ENCODE results near the gene EME1.
A peak's percentile ranks its signal among the peaks of the same experiment; 100 is the strongest.
"Not testable (repeated sequence)": the region's sequence is repeated elsewhere in the genome, so short reads cannot be mapped to it uniquely, and the experiment has no call there.

The EME1 gene

DNA sequence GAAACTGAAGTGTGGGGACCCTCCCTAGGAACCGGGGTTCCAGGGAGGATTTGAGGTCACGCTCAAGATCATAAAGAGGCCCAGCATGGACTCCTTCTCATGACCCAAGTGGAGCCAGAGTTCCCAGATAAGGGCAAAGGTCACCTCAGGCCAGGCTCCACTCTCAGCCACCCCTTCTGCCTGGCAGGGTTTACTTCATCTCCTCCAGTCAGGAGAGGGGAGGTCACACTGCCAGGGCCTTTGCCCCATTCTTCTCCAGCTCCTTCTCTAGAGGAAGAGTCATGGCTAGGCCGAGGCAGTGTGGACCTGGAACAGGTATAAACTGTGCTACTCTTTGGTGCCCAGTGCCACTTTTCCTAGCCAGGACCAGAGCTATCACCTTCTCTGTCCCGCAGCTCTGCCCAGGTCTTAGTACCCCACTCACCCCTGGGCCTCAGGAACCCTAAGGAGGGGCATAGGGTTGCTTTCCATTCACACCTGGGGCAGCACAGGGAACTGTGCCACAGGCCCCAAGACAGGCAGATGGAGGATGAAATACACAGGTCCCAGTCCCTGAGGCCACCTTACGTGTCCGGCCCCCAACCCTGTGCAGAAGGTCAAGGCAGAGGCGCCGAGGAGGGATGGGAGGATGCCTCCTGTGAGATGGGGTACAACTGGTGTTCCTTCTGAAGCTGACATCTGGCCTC, 52.1 kb downstream of the EME1 start:
- peak overlapping the region; percentile 62 for H3K4me3 ChIP-seq (ENCODE audit: low read depth, low read length)
- H3K36me3 ChIP-seq: no peaks in the 10 kb centered on the region
- DNase-seq: no peak
- H3K27me3 ChIP-seq: no peaks in the 10 kb centered on the region
- H3K9me3 ChIP-seq: no peaks in the 10 kb centered on the region
- peaks cover 5% of the 10 kb centered on the region; the same call in 1 of the 2 replicates for H3K4me1 ChIP-seq
- TF ChIP-seq, protein P1, sequence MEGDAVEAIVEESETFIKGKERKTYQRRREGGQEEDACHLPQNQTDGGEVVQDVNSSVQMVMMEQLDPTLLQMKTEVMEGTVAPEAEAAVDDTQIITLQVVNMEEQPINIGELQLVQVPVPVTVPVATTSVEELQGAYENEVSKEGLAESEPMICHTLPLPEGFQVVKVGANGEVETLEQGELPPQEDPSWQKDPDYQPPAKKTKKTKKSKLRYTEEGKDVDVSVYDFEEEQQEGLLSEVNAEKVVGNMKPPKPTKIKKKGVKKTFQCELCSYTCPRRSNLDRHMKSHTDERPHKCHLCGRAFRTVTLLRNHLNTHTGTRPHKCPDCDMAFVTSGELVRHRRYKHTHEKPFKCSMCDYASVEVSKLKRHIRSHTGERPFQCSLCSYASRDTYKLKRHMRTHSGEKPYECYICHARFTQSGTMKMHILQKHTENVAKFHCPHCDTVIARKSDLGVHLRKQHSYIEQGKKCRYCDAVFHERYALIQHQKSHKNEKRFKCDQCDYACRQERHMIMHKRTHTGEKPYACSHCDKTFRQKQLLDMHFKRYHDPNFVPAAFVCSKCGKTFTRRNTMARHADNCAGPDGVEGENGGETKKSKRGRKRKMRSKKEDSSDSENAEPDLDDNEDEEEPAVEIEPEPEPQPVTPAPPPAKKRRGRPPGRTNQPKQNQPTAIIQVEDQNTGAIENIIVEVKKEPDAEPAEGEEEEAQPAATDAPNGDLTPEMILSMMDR (IDR thresholded peaks at IDR 0.05; ENCODE audit: low read depth, low read length): no peak

DNA sequence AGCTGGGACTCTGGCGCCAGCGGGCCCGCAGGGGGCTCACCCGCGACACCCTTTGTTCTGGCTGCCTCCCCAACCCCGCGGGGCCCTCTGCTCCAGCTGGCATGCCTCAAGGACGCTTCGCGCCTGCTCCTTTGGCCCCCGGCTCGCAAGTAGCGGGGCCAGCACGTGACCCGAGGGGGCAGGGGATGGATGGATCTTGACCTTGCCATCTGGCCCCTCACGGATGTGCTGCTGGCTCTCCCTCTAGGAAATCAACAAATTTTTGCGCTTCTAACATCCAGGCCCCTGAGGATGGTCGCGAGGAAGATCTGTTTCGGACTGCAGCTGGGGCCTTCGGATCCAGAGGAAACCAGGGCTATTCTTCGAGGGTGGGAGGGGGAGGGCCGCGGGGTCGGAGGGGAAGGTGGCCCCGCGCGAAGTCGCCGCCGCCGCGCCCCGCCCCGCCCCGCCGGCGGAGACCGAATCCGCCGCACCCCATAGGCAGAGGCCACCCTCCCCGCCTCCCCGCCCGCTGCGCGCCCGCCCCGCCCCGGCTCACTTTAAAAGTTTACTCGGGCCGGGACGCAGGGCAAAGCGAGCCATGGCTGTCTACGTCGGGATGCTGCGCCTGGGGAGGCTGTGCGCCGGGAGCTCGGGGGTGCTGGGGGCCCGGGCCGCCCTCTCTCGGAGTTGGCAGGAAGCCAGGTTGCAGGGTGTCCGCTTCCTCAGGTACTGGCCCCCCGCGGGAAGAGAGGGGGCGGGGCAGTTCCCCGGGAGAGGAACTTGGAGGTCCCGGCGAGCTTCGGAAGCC, 52.8 kb downstream of the EME1 start, which contains the start of gene ACSF2:
ACSF2 (plus strand) TSS at position 537 of the 790 bp plus-strand sequence; CDS start at position 581, 44 bp downstream.
- H3K4me1 ChIP-seq: peaks cover 5% of the 10 kb centered on the region; the same call in 1 of the 2 replicates
- H3K9me3 ChIP-seq: no peaks in the 10 kb centered on the region
- TF ChIP-seq, protein P1 (IDR thresholded peaks at IDR 0.05; ENCODE audit: low read depth, low read length): no peak
- H3K4me3 ChIP-seq (ENCODE audit: low read depth, low read length): peak within 1 kb of the TSS; percentile 62
- H3K27me3 ChIP-seq: no peaks in the 10 kb centered on the region
- H3K36me3 ChIP-seq: no peaks in the 10 kb centered on the region
- DNase-seq: peak; percentile 59

DNA sequence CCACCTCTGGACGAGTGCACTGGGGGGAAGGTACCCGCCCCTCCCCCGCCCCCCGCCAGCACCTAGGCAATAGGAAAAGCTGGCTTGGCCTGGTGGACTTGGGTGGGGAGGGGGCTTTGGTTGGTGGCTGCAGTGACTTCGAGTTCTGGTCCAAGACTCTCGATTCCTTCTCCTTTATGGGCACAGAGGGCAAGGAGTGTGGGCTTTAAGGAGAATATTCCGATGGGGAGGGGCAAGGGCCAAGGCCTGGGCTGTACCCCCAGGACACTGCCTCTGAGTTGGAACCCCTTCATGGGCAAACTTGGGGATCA, 53.4 kb downstream of the EME1 start:
- Histone ChIP-seq H3K4me3 (ENCODE audit: low read depth, low read length) (peak overlapping the region; percentile 62), H3K9me3 (no peaks in the 10 kb centered on the region), H3K36me3 (no peaks in the 10 kb centered on the region), H3K27me3 (no peaks in the 10 kb centered on the region), H3K4me1 (peaks cover 5% of the 10 kb centered on the region; the same call in 1 of the 2 replicates)
- TF ChIP-seq, protein P1 (IDR thresholded peaks at IDR 0.05; ENCODE audit: low read depth, low read length): no peak
- DNase-seq: no peak

DNA sequence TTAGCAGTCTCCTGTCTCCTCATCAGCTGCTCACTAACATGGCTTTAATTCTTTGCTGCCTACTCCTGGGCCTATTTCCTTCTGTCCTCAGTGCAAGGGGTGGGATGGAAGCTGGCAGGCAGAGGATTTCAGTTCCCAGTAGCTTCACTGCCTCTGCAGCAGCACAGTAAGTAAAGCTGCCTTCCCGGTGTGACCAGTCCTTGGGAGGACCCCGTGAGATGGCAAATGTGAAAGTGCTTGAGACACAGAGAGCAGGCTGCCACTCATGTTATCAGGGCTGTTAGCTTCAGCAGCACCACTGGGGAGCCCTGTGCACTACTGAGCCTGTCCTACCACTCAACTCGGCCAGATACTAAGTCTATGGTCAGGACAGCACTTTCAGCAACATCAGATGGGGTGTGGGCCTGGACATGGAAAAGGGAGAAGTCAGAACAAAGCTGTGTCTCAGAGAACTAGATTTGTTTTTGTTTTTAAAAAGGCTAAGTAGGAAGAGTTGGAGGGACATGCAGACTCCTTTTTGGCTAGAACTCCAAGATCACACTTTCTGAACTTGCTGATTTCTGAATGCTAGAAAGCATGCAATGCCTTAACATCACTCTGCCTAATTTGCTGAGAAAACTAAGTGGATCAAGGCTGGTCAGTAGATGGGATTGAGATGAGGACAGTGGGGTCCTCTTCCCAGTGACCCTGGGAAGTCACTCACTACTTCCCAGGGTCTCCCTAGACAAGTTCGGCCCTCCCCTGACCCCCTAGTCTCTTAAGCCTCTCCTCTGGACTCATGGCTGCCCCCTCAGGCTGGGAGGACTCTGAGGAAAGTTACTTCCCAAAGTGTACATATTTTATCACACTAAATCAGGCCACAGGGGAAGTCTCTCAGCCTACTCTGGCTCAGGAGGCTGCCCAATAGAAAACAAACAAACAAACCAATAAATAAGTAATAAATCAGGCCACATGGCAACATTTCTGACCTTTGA, 54.1 kb downstream of the EME1 start:
- Histone ChIP-seq H3K27me3 (no peaks in the 10 kb centered on the region), H3K4me1 (peaks cover 5% of the 10 kb centered on the region; the same call in 1 of the 2 replicates), H3K36me3 (no peaks in the 10 kb centered on the region), H3K4me3 (ENCODE audit: low read depth, low read length) (peak overlapping the region; percentile 62), H3K9me3 (no peaks in the 10 kb centered on the region)
- peak; percentile 49 for DNase-seq
- TF ChIP-seq, protein P1 (IDR thresholded peaks at IDR 0.05; ENCODE audit: low read depth, low read length): peak; percentile 50

DNA sequence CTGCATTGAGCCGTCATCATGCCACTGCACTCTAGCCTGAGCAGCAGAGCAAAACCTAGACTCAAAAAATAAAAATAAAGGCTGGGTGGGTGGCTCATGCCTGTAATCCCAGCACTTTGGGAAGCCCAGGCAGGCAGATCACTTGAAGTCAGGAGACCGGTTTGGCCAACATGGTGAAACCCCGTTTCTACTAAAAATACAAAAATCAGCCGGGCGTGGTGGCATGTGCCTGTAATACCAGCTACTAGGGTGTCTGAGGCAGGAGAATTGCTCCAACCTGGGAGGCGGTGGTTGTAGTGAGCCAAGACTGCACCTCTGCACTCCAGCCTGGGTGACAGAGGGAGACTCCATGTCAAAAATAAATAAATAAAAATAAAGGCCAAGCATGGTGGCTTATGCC, 55.1 kb downstream of the EME1 start:
- not testable (repeated sequence) for DNase-seq; H3K9me3 ChIP-seq; H3K4me1 ChIP-seq; H3K27me3 ChIP-seq; H3K4me3 ChIP-seq (ENCODE audit: low read depth, low read length); H3K36me3 ChIP-seq

DNA sequence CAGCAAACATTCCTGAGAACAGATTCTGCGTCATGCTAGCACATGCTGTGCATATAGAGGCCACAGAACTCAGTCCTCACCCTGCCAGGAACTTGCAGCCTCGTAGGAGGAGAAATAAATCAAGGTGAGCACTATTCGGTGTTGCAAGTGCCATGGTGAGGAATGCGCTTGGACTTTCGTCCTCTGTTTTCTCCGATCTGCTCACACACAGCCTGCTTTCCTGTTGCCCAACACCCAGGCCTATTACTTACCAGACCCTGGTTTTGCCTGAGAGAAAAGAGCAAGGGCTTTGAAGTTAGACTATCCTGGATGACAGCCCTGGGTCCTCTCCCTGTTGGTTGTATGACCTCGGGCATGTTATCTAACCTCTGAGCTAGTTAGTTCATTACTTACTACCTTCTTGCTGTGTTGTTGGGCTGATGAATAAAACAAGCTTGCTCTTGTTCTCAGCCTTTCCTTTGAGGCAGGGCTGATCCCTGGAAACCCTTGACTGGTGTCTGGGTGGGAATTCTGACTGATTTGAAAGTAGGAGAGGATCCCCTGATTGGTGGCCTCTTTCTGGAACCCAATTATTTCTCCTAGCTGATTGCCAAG, 55.9 kb downstream of the EME1 start:
- H3K27me3 ChIP-seq: no peaks in the 10 kb centered on the region
- H3K4me1 ChIP-seq: peaks cover 5% of the 10 kb centered on the region; the same call in 1 of the 2 replicates
- no peak overlapping the region for H3K4me3 ChIP-seq (ENCODE audit: low read depth, low read length)
- H3K9me3 ChIP-seq: no peaks in the 10 kb centered on the region
- TF ChIP-seq, protein P1 (IDR thresholded peaks at IDR 0.05; ENCODE audit: low read depth, low read length): no peak
- H3K36me3 ChIP-seq: no peaks in the 10 kb centered on the region
- DNase-seq: no peak
